OCI-LY7 (cell line): Measurements from ENCODE around the gene SIPA1L3.

Source experiments
- CTCF ChIP-seq: fragments of 200-600 bp; sonication (generic); conservative IDR thresholded peaks from 2 replicates; pipeline ENCODE4 v1.5.1; 2014; ENCODE audit warnings: mild to moderate bottlenecking, antibody characterized with exemption, low read length, moderate library complexity, mixed read lengths
- EZH2phosphoT487 ChIP-seq: fragments of 200-600 bp; sonication (generic); IDR thresholded peaks from 2 replicates; pipeline ENCODE4 v1.6.1; 2018; ENCODE audit warnings: low read depth, borderline replicate concordance, mild to moderate bottlenecking, mixed run types, antibody characterized with exemption, low read length, moderate library complexity, mixed read lengths

DNA sequence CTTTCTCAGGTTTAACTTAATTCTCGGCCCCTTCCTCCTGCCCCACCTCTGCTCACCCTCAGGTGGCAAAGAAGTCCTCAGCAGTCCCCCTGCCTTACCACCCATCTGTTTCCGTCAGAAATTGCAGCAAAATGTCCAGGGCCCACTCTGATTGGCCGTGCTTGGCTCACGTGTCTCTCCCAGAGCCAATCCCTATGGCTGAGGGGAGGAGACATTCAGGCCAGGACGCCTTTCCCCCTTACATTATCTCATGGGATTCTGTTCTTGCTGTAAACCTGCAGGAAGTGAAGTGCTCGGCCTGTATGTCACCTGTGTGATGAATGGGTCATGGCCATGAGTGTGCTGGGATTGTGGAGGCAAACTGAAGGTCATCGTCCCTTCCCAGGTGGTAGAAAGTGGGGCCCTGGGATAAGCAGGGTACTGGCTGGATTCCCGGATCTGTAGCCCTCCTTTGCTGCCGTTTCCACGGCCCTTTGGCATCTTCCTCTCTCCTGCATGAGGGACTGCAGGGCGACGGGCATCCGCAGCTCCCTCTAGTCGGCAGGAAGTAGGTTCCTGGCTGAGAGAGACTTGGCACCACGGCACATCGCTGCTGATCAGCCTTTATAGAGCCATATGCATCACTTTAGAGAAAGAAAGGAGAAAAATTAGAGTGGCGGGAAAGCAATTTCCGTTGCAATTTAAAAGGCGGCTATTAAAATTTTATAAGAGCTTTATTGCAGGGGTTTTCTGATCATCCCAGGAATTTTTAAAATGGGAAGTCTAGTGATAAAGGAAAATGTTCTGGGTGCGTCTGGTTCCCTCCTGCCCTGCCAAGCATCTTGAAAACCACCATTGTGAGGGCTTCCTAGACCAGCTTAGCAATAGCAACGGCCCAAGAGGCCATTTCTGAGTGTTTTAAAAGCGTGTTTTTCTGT lies 118.2 kb downstream of the SIPA1L3 start:
- TF ChIP-seq EZH2phosphoT487: no peak
- no peak for TF ChIP-seq CTCF
